SU-DHL-6 (cell line): Measurements from ENCODE around the gene RFC1.
"Not testable (repeated sequence)": the region's sequence is repeated elsewhere in the genome, so short reads cannot be mapped to it uniquely, and the experiment has no call there.

Experiments
- H2AFZ ChIP-seq: fragments of 200-600 bp; sonication (generic); 2 replicates; pipeline ENCODE4 v1.6.1; 2014; ENCODE audit warnings: low read depth, mild to moderate bottlenecking, moderate library complexity, mixed read lengths, antibody characterized with exemption, low read length; ENCODE audit not compliant: severe bottlenecking
- H3F3A ChIP-seq: fragments of 200-600 bp; shearing (Covaris generic); 2 replicates; pipeline ENCODE4 v1.6.0; 2016; ENCODE audit warnings: antibody characterized with exemption, mild to moderate bottlenecking; ENCODE audit not compliant: insufficient read depth
- H3K27ac ChIP-seq: fragments of 200-600 bp; sonication (generic); 2 replicates; pipeline ENCODE4 v1.5.1; 2016; ENCODE audit warnings: low read depth, mild to moderate bottlenecking, low read length, moderate library complexity, mixed read lengths
- H3K27me3 ChIP-seq: fragments of 200-600 bp; sonication (generic), shearing (Covaris generic); 2 replicates; pipeline ENCODE4 v1.6.0; 2014; ENCODE audit warnings: mild to moderate bottlenecking, low read length
- H3K36me3 ChIP-seq: fragments of 200-600 bp; sonication (generic); 2 replicates; pipeline ENCODE4 v1.6.1; 2014; ENCODE audit warnings: mild to moderate bottlenecking, low read length, mixed read lengths
- H3K4me2 ChIP-seq: fragments of 300-600, 200-600 bp; shearing (Covaris generic), sonication (generic); 2 replicates; pipeline ENCODE4 v1.6.0; 2014; ENCODE audit warnings: low read length, low read depth, mild to moderate bottlenecking; ENCODE audit not compliant: poor library complexity, severe bottlenecking
- H3K4me3 ChIP-seq: fragments of 200-600 bp; sonication (generic); 2 replicates; pipeline ENCODE4 v1.5.1; 2014; ENCODE audit warnings: antibody characterized with exemption, low read length, mild to moderate bottlenecking, mixed read lengths; ENCODE audit not compliant: insufficient read depth, poor library complexity, severe bottlenecking
- H3K79me2 ChIP-seq: fragments of 200-600 bp; sonication (generic); 2 replicates; pipeline ENCODE4 v1.6.1; 2014; ENCODE audit warnings: mild to moderate bottlenecking, low read length, moderate library complexity; ENCODE audit not compliant: insufficient read depth
- H3K9ac ChIP-seq: fragments of 200-600 bp; sonication (generic); 2 replicates; pipeline ENCODE4 v1.7.0; 2014; ENCODE audit warnings: mild to moderate bottlenecking, low read length
- H3K9me2 ChIP-seq: fragments of 200-600 bp; sonication (generic); replicated peaks from 2 replicates; pipeline ENCODE4 v1.6.1; 2014; ENCODE audit warnings: low read length; ENCODE audit not compliant: insufficient read depth
- H3K9me3 ChIP-seq: fragments of 200-600 bp; sonication (generic); 2 replicates; pipeline ENCODE4 v1.6.1; 2014; ENCODE audit warnings: low read length, mixed read lengths; ENCODE audit not compliant: insufficient read depth
- H4K20me1 ChIP-seq: fragments of 200-600 bp; sonication (generic); 2 replicates; pipeline ENCODE4 v1.6.1; 2014; ENCODE audit warnings: low read depth, mild to moderate bottlenecking, antibody characterized with exemption, low read length, moderate library complexity, mixed read lengths
- EZH2phosphoT487 ChIP-seq: fragments of 200-600 bp; sonication (generic), shearing (Covaris generic); conservative IDR thresholded peaks from 2 replicates; pipeline ENCODE4 v1.6.1; 2018; ENCODE audit warnings: mild to moderate bottlenecking, antibody characterized with exemption, low read length, moderate library complexity, mixed read lengths
- TF ChIP-seq, protein P1 (sequence below): fragments of 200-600 bp; sonication (generic); IDR thresholded peaks from one replicate; pipeline ENCODE4 v1.5.1; 2017; ENCODE audit warnings: antibody characterized with exemption, mild to moderate bottlenecking, low read length, moderate library complexity; ENCODE audit not compliant: insufficient read depth, poor library complexity, severe bottlenecking

The RFC1 gene, protein sequence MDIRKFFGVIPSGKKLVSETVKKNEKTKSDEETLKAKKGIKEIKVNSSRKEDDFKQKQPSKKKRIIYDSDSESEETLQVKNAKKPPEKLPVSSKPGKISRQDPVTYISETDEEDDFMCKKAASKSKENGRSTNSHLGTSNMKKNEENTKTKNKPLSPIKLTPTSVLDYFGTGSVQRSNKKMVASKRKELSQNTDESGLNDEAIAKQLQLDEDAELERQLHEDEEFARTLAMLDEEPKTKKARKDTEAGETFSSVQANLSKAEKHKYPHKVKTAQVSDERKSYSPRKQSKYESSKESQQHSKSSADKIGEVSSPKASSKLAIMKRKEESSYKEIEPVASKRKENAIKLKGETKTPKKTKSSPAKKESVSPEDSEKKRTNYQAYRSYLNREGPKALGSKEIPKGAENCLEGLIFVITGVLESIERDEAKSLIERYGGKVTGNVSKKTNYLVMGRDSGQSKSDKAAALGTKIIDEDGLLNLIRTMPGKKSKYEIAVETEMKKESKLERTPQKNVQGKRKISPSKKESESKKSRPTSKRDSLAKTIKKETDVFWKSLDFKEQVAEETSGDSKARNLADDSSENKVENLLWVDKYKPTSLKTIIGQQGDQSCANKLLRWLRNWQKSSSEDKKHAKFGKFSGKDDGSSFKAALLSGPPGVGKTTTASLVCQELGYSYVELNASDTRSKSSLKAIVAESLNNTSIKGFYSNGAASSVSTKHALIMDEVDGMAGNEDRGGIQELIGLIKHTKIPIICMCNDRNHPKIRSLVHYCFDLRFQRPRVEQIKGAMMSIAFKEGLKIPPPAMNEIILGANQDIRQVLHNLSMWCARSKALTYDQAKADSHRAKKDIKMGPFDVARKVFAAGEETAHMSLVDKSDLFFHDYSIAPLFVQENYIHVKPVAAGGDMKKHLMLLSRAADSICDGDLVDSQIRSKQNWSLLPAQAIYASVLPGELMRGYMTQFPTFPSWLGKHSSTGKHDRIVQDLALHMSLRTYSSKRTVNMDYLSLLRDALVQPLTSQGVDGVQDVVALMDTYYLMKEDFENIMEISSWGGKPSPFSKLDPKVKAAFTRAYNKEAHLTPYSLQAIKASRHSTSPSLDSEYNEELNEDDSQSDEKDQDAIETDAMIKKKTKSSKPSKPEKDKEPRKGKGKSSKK

DNA sequence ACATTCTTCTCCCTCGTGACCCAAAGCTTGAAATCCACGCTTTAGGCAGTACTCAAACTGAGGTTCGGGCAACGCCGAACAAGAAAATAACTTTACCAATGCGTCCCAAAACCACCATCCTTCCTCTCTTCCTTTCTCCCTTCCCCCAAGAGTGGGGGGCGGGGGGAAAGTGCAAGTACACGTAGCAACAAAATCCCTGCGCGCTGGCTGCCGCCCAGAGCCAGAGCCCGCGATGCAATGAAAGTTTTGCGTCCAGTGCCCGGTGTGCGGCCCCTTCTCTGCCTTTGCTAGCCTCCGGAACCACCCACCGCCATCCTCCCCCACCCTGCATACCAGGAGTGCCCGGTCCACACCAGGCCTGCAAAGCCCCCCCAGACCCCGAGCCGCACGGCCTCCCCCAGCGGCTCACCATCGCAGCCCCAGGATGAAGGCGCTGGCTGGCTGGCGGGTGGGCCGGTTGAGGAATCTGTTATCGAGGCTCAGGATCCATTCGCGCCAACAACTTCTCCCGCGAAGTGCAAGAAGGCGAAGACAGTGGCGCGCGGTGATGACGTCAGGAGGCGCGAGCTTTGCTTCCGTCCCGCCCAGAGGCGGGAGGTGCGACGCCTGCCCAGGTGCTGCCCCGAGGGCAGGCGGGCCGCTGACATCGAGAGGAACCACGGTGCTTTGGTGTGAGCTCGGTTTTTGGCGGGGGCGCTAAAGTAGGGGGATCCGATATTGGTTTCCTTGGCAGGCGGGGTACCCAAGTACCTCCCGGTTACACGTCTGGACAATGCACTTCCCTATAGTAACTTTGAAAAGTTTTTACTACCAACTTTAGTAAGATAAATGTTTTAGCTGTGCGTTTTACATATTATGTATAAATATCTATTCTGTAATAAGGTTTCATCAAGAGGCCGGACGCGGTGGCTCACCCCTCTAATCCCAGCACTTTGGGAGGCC lies at the start of gene RFC1:
Gene RFC1, minus strand, starts transcription at position 533 of the 942 bp plus-strand sequence. Its CDS starts 121 bp downstream, at position 412.
- Histone ChIP-seq H3K27ac (peak within 1 kb of the TSS; percentile 85), H3K9me2 (no peaks in the 10 kb centered on the region), H3K27me3 (no peaks in the 10 kb centered on the region), H3K79me2 (peaks cover 48% of the 10 kb centered on the region), H3K9ac (peak within 1 kb of the TSS; percentile 79), H3F3A (peaks cover 49% of the 10 kb centered on the region), H3K36me3 (no peaks in the 10 kb centered on the region), H2AFZ (peak within 1 kb of the TSS; percentile 50), H3K4me2 (peak within 1 kb of the TSS; percentile 93), H4K20me1 (no peaks in the 10 kb centered on the region; the same call in 1 of the 2 replicates), H3K9me3 (0 out of 2 replicates have a peak, but pooled peaks cover 7% of the 10 kb centered on the region), H3K4me3 (peak within 1 kb of the TSS; percentile 86)
- TF ChIP-seq, protein P1, sequence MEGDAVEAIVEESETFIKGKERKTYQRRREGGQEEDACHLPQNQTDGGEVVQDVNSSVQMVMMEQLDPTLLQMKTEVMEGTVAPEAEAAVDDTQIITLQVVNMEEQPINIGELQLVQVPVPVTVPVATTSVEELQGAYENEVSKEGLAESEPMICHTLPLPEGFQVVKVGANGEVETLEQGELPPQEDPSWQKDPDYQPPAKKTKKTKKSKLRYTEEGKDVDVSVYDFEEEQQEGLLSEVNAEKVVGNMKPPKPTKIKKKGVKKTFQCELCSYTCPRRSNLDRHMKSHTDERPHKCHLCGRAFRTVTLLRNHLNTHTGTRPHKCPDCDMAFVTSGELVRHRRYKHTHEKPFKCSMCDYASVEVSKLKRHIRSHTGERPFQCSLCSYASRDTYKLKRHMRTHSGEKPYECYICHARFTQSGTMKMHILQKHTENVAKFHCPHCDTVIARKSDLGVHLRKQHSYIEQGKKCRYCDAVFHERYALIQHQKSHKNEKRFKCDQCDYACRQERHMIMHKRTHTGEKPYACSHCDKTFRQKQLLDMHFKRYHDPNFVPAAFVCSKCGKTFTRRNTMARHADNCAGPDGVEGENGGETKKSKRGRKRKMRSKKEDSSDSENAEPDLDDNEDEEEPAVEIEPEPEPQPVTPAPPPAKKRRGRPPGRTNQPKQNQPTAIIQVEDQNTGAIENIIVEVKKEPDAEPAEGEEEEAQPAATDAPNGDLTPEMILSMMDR: no peak
- no peak for TF ChIP-seq EZH2phosphoT487

DNA sequence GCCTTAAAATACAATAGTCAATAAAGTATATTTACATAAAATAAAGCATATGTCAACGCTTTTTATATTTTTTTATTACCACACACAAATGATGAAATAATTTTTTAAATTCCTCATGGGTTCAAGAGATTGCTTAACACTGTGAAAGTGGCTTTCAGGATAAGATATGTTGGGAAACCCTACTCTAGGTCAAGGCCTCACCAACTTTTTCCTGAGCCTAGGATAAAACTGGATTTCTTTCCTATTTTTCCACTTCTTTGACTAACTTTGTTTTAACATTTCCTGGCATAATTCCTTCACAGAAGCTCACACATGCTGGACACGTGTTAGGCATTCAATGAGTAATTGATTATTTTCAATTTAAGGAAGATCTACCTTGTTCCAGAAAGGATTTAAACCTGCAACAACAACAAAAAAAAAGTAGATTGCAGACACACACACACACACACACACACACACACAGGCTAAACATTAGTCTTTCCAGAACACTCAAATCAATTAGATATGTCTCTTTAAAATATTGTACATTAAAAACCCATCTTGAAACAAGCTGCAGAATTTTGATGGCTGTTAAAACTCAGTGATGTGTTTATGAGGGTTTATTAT lies 49.6 kb upstream of the RFC1 start:
- no peak overlapping the region for H2AFZ ChIP-seq
- H3K27ac ChIP-seq: no peak overlapping the region
- no peaks in the 10 kb centered on the region for H3K79me2 ChIP-seq
- H3F3A ChIP-seq: no peaks in the 10 kb centered on the region
- TF ChIP-seq, protein P1: no peak
- TF ChIP-seq EZH2phosphoT487: no peak
- no peaks in the 10 kb centered on the region for H3K9me3 ChIP-seq
- no peak overlapping the region for H3K9ac ChIP-seq
- no peaks in the 10 kb centered on the region for H3K9me2 ChIP-seq
- no peaks in the 10 kb centered on the region for H3K36me3 ChIP-seq
- no peak overlapping the region for H3K4me3 ChIP-seq
- H4K20me1 ChIP-seq: no peaks in the 10 kb centered on the region
- H3K4me2 ChIP-seq: no peak overlapping the region
- H3K27me3 ChIP-seq: no peaks in the 10 kb centered on the region

DNA sequence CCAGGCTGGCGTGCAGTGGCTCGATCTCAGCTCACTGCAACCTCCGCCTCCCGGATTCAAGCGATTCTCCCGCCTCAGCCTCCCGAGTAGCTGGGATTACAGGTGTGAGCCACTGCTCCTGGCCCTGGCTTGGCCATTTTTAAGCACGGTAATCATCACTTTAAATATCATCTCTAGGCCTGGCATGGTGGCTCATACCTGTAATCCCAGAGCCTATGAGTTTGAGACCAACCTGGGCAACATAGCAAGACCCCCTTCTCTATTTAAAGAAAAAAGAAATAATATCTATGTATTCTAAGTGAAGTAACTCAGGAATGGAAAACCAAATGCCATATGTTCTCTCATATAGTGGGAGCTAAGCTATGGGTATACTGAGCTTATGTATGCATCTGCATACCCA lies 45.4 kb upstream of the RFC1 start:
- not testable (repeated sequence) for H3K79me2 ChIP-seq, H3K9me3 ChIP-seq, H3K4me3 ChIP-seq, H3K36me3 ChIP-seq, H3K9me2 ChIP-seq, H3K4me2 ChIP-seq, H3K9ac ChIP-seq, H4K20me1 ChIP-seq, H3F3A ChIP-seq, H3K27ac ChIP-seq, H2AFZ ChIP-seq, H3K27me3 ChIP-seq
